ENCODE results near the gene GATA3.

The GATA3 gene

DNA sequence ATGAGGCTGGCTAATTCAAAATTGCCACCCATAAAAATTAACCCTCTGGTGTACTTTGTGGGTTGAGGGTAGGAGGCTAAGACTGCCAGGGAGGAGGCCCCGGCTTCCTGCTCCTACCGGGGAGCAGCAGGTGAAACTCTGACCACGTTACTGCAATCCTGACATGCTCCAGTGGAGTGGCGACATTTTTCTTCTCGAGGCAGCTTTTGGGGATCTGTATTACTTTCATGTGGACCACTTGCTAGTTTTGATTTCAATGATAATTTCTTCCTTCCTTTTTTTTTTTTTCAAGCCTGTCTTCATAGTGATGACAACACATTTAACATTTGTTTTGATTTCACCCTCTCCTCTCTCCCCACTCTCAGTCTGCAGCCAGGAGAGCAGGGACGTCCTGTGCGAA lies 14.6 kb downstream of the GATA3 start:
- no peak for DNase-seq

DNA sequence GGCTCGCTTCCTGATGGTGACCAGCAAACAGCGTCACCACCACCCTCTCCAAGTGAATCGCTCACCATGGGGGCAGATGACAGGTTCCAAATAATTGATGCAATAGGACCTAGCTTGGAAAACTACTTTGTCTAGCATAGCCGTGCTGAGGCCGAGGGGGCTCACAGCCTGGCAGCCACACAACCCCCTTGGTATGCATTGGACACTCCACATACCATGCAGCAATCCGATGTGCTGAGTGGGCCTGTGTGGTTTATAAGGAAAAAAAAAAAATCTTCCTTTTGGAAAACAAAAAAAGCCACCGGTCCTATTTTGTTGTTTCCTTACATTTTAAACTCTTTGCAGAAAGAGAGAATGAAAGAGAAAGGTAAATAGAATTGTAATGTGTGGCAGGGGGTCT lies 15.1 kb downstream of the GATA3 start:
- DNase-seq, result no peak

DNA sequence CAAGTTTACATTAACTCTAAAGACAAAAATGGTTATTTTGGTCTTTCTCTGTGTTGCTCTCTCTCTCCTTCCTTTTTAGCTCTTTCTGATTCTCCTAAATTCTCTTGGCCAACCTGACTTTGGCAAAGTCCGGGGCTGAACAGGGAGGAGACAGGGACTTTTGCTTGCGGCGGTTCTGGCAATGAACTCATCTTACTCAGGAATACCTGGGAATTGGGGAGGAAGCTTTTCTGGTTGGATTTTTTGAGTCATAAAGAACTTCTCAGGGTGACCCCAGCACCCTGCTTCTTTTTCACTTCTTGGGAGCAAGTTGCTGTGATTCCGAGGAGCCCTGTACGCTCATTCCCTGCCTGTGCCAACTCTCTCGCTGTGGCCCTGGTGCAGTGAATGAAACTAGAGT lies 16.0 kb downstream of the GATA3 start:
- no peak for DNase-seq

DNA sequence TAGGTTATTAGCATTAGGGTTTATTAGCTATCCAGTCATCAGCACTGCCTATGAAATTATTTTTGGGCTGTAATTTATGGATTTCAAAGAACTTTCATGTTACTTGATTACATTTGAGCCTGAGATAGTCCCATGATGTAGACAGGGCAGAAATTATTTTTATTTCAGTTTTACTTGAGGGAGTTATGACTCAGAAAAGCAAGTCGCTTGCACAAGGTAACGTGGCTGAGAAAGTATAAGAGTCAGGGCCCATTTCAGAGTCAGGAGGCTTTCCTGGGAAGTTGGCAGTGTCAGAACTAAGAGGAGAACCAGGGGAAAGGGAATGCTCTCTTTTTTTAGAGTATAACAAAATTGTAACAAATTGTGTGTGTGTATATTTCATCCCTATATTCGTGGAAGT lies 16.5 kb downstream of the GATA3 start:
- DNase-seq, result no peak

DNA sequence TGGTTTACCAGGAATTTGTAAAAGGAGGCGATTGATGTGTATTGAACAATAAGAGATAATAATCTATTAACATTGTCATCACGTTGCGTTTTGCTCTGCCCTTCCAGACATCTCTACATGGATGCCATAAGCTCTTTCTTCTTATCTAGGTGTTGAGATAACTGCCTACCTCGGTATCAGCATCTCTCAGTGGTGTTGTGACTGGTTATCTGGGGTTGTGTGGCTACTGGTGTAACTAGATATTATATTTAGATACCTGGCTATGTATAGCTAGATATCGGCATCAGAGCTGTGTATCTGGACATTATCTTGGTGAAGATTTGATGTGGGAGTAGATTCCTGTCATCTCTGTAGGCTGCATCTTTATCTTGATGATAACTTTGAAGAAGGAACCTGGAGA lies 17.2 kb downstream of the GATA3 start:
- no peak for DNase-seq

DNA sequence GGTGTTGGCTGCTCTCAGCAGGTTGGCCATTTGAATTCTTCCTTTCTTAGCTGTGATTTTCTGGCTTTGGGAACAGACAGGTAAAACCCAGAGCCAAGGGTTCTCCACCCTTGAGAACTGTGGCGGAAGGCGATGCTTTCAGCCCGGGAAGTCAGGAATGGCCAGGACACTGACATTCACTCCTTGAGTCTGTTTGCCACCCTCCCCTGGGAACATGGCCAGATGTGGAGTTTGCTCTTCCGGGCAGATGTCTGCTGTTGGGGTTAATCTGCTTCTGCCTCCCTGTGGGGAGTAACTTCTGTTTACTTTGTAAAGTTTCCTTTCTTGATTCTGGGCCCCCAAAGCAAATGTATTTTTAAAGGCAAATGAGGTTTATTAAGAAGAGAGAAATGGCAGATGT lies 17.7 kb downstream of the GATA3 start:
- no peak for DNase-seq

DNA sequence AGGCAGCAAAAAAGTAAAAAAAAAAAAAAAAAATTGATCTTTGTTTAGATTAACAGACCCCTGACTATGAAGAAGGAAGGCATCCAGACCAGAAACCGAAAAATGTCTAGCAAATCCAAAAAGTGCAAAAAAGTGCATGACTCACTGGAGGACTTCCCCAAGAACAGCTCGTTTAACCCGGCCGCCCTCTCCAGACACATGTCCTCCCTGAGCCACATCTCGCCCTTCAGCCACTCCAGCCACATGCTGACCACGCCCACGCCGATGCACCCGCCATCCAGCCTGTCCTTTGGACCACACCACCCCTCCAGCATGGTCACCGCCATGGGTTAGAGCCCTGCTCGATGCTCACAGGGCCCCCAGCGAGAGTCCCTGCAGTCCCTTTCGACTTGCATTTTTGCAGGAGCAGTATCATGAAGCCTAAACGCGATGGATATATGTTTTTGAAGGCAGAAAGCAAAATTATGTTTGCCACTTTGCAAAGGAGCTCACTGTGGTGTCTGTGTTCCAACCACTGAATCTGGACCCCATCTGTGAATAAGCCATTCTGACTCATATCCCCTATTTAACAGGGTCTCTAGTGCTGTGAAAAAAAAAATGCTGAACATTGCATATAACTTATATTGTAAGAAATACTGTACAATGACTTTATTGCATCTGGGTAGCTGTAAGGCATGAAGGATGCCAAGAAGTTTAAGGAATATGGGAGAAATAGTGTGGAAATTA lies 19.4 kb downstream of the GATA3 start:
- DNase-seq, result no peak

DNA sequence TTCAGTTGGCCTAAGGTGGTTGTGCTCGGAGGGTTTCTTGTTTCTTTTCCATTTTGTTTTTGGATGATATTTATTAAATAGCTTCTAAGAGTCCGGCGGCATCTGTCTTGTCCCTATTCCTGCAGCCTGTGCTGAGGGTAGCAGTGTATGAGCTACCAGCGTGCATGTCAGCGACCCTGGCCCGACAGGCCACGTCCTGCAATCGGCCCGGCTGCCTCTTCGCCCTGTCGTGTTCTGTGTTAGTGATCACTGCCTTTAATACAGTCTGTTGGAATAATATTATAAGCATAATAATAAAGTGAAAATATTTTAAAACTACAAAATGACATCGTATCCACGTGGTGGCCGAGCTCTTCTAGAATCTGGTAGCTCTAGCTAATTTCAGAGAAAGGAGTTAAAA lies 20.4 kb downstream of the GATA3 start:
- no peak for DNase-seq

DNA sequence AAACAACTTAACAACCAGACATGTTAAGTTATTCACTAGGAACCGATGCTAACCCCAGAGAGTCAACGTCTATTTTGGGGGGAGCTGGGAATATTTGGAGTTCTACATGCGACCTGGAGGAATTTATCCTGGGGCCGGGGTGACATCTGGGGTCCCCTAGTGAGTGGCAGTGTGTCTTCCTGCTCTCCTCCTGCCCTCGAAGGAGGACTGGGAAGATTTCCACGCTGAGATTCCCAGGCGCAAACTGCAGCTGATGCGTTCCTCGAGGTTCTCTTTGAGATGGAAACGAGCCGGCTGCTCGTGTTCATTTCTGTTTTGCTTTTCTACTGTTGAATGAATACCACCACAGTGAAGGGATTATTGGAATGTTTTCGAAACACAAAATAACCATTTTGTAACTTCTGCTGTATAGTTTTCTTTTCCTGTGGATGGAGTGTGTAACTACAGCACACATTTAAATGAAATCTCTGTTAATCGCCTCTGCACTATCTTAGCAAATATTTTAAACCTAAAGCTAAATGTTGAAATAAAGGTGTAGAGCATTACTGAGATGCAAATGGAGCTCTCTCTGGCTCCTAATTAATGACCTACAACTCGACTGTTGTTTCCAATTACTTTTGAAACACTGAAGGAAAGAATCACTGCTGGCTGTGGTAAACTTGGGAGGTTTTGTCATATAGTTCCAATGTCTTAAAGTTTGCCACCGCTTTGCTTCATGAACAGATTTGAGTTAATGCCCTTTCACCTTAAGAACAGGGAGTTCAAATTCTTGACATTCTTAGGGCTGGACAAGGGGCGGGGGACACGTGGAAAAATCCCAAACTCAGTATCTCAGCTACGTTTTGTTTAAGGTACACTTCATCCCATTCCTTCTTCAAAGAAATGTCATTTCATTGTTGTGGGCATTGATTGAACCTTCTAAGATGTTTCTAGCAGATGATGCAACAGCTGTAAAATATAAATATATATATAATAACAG lies 21.1 kb downstream of the GATA3 start:
- DNase-seq, result no peak

DNA sequence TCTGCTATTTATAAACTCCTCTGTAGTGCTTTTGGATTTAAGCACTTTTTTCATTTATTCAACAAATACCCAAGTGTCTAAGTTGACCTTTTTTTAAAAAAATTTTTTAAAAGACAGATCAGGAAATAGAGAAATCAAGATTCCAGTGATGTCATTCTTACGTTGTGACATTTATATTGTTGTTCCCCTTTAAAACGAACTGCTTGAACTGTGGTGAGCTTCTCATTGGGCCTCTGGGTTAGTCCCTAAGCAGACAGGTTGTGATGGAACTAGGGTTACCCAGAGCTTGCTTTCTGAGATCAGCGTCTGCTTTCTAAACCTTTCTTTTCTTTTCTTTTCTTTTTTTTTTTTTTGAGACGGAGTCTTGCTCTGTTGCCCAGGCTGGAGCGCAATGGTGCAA lies 22.4 kb downstream of the GATA3 start:
- no peak for DNase-seq

DNA sequence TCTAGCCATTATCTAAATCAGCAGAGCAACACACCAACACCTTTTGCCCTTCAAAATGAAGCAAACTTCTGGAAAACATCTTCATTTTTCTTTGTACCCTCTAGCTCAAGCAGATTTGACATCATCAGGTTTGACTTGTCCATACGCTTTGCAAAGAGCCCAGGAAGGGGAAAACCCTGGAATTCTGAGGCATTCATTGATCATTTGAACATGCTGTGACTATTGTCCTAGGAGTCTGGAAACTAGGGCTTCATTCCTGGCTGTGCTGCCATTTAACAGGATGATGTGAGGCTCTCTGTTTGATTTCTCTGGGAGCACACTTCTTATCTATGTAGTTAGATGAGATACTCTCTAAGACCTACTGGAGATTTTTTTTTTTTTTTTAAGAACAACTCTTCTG lies 23.5 kb downstream of the GATA3 start:
- no peak for DNase-seq

DNA sequence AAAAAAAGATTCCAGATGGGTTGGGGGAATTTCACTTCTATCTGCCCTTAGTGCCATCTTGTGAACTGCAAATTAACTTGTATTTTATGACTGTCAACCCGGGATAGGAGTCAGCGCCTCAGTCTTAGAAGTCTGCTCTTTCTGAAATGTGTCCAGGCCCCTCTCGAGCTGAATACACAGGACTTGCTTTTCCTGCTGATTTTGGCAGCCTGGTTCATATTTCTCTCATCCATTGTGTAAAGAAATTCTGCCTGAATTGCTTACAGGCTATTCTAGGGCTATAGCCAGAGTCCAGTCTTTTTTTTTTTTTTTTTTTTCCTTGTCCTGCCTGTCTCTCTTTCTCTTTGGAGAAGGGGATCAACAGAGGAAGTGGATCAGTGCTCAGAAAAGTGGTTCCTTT lies 24.6 kb downstream of the GATA3 start:
- no peak for DNase-seq

DNA sequence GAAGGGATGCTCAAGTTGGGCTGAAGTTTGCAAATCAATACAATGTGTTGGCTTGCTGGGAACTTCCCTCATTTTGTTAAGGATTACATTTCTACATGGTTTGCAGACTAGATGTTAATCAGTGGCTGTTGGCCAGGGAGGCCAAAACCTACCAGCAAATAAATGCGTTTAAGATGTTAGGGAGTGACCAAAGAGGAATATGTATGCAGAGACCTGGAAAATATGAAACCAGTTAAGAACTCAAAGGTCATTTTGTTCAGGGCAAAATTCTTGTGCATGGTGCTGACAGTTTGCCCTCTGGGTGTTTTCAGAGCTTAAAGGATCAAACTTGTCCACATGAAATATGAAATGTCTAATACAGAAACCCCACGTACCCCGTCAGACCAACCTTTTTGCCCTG lies 30.3 kb downstream of the GATA3 start:
- no peak for DNase-seq

DNA sequence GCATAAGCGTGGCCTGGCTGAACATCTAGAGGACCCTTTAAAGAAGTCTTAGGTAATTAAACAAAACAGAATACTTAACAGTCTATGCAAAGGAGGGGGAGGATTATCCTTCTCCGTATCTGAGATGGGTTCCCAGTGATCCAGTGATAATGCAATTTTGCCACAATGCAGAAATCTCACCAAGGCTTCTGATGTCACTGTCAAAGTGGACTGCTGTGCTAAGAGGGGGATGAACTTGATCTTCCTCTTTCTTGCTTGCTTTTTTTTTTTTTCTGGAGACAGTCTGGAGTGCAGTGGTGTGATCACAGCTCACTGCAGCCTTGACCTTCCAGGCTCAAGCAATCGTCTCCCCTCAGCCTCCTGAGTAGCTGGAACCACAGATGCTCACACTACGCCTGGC lies 30.8 kb downstream of the GATA3 start:
- no peak for DNase-seq

DNA sequence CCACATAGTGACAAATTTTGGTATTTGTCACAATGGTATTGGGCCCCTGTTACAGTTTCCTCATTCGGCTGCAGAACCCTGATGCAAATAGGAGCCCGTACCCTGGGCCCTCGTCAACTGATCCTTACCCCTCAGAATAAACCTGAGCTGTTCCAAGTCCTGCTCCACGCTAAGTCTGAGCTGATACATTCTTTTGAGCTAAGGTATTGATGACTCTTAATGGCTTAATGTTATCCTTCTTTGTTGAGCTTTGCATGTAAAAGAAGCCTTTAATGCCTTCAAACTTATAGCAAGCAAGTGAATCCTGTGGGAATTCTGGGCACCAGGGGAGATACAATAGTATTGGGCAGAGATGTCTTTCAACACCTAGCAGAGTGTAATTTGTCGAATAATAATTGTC lies 31.8 kb downstream of the GATA3 start:
- no peak for DNase-seq

DNA sequence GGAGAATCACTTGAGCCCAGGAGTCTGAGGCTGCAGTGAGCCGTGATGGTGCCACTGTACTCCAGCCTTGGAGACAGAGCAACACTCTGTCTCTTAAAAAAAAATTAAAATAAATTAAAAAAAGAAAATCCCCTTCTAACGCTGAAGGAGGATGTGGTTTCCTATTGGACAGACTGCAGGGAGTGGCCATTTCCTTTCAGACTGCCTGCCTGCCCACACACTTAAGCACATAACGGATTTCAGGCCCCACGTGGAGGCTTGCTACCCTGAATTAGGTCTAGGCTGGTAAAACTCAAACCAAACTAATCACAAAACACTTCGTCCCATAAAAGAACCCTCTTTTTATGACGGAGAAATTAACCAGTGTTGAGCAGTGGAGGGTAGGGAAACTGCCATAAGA lies 34.0 kb downstream of the GATA3 start:
- DNase-seq, result no peak

DNA sequence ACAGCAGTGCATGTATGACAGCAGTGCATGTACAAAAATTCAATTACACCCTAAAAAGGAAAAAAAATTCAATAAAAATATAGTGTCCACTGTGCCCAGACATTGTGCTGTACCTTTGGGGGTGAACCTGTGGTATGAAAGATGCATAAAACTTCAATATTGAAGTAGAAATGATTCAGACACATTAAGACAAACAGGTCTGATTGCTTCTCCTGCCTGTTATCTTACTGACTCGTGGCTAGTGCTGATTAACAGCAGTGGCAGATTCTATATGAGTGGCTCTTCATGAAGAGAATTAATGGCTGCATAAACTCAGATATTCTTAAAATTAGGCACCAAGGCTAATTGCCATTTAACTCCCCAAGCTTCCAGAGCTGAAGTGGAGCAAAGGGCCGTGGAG lies 37.9 kb downstream of the GATA3 start:
- no peak for DNase-seq

DNA sequence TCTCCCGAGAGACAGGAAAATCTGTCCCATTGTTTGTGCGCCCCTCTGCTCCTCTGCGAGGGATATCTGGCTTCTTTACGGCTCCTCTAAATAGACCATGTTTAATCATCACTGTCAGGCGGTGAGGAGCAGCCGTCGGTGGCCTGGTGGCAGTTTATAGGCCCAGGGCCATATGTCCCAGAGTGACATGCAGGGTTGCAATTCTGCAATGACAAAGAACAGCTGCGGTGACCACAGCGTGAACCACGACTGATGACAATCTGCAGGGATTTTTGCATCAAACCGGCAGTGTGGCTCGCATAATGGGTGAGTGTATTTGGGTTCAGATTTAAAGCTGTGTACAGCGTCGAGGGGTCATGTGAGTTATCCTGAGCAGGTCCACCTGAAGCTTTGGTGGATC lies 41.5 kb downstream of the GATA3 start:
- no peak for DNase-seq

DNA sequence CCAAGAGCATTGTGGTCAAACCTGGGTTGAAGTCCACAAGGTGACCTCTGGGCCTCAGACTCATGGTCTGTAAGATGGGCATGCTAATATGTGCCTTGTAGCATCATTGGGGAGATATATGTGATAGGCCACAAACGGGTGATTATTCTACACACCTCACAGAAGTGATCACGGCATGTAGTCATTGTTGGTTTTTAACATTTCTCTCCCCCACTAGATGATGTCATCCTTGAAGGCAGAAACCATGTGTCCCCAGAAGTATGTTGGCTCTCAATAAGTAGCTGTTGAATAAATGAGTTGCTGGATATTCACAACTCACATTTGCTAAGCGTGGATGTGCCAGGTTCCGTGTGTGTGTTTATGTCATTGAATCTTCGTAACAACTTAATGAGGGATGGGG lies 42.4 kb downstream of the GATA3 start:
- DNase-seq, result no peak

DNA sequence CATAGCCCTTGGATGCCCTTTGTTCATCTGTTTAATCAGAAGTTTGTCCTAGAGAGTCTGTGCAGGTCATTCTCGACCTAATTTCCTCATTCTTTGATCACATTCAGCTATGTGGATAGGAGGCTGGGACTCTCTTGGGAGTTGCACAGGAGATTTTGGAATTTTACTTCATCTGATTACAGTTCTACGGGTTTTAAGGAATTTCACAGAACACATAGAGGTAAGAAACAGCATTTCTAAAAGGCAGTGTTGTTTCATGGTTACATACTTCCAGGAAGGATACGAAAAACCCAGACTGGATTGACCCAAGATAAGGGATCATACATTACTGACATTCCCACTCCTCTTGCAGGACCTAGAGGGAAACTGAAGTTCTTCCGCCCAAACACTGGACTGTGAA lies 45.9 kb downstream of the GATA3 start:
- no peak for DNase-seq

DNA sequence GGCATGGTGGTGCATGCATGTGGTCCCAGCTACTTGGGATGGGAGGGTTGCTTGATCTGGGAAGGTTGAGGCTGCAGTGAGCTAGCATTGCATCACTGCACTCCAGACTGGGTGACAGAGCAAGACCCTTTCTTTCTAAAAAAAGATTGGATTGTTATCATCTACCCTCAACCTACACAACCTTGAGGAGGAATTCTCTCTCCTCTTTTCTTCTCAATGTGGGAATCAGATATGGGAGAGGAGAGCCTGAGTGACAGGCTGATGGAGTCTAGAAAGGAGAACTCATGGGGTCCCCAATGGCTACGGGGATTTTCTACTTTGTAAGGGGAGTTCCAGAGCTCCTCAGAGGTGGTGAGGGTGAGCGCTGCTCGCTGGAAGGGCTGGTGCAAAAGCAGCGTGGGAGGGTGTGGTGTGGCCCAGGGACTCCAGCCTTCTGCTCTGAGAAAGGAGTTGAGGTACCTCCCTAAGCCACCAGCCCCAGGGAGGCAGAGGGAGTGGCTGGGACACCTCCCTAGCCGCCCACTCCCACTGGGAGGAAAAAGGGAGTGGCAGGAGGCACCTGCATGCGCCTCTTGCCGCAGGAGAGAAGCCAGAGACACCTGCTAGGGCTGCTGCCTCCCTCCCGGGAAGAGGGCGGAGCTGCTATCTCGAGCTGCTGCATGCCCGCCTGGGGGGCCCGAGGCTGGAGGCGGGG lies 48.4 kb downstream of the GATA3 start:
- no peak for DNase-seq

DNA sequence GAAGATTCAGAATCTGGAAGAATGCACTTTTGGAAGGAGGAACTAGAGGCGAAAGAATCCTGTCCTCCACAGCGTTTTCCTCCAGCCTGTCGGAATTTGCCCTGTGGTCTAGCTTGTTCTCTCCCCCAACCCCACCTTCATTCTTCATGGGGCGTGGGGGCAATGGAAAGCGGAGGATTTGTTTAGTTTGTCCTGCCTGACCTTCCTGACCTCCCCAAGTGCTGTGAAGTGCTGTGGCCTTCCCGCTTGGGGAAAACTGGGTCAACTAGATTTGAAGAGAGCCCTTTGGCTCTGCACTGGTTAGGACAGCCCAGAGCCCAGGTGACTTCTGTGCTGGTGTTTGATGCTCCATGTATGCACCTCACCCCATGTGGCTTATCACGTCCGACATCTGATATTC lies 49.1 kb downstream of the GATA3 start:
- DNase-seq, result no peak

DNA sequence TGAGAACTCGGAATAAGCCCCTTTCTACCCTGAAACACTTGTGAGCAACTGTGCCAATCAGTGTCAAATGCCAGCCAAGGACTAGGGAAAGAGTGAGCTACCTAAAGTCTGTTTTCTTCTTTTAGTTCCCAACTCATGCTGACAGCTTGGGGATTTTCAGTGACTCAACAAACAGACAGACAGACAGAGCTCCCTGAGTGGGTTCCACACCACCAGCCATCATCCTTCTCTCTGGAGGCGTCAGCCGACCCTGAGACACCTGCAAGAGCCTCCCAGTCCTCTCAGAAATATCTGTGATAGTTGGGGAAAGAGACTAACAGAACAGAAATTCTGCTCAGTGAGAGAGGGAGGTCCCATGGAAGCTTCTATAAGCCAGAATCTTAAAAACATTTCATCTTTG lies 49.5 kb downstream of the GATA3 start:
- no peak for DNase-seq

DNA sequence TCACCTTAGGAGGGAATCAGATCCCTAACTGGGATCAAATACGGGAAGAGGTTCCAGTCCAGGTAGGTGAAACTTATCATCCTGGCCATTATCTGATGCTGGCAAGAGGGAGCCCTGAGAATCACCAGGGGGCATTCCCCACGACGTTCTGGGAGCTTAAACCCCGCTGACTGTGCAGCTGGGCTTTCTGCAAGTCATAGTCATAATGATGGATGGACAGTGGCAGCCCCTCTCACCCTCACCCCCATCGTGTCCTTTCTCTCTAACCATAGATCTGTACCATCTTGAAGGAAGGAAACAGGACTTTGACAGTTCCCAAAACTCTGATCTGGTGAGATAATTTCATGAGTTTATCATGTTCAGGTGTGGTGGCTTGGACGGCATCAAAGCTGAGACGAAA lies 50.2 kb downstream of the GATA3 start:
- DNase-seq, result no peak
